RKO (cell line): ENCODE measurements around the gene EXOSC2.

Experiments
- DNase-seq: peaks from one replicate; pipeline ENCODE4 v3.0.0-alpha.2; 2016; ENCODE audit warnings: low spot score

Gene EXOSC2, protein sequence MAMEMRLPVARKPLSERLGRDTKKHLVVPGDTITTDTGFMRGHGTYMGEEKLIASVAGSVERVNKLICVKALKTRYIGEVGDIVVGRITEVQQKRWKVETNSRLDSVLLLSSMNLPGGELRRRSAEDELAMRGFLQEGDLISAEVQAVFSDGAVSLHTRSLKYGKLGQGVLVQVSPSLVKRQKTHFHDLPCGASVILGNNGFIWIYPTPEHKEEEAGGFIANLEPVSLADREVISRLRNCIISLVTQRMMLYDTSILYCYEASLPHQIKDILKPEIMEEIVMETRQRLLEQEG

DNA sequence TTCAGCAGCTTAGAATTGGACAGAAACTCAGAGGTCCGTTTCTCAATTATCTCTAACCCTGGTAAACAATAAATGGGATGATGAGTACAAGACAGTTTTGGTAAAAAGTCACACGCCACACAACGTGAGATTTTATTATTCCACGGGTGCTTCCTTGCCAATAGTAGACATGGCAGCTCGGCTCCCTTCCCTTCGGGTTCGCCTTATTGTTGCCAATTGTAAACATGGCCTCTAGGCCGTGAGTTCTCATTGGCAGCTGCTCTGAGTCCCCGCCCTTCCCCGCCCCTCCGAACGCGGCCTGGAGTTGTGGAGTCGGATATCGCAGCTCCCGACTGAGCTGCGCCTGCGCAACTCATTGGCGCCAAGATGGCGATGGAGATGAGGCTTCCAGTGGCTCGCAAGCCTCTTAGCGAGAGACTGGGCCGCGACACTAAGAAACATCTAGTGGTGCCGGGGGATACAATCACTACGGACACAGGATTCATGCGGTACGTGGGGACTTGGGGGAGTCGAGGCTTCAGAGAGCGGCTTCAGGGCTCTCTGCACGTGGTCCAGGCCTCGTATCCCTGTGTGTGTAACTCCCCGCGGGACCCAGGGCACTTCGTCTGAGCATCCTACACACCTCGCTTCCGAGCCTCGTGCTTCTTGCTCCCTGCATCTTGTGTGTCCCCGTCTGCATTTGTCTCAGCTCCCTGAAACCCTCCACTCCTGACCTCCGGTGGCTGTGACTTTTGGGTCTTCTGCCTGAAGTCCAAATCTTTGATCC is at the start of gene EXOSC2:
TSS of gene EXOSC2 (plus strand) at position 355 of the 766 bp plus-strand sequence. CDS start at position 367, 12 bp downstream.
- peak; percentile 100 for DNase-seq

DNA sequence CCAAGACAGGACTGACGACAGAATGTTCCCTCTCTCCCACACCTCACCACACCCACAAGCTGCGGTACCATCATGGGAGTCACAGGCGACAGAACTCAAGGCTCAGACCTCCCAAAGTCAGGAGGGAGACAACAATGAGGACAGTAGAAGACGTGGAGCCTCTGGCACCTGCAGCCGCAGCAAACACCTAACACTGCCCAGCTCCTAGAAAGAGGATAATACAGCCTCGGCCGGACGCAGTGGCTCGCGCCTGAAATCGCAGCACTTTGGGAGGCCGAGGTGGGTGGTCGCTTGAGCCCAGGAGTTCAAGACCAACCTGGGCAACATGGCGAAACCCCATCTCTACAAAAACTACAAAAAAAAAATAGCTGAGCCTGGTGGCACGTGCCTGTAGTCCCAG is 42.4 kb upstream of the EXOSC2 start:
- no peak for DNase-seq

- DNase-seq, result no peak
Measured at GRCh38 chr9:130651752-130652151, 41.8 kb upstream of the EXOSC2 start.

DNA sequence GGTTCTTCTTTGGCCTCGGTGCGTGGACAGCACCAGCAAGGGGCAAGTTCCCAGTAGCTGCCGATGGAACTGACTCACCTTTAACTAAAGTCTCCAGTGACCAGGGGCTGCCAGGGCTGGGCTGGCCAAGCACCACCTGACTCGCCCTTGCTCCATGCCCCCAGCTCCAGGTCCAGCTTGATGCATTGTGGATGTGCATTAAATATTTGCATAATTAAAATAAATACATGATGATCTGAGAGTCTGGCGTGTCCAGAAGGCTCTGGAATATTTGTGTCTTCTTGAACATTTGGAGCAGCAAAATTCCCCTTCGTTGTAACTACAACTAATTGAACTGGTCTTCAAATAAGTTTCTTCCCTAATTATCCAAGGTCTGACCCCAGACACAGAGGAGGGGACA is 38.7 kb upstream of the EXOSC2 start:
- DNase-seq, result no peak

DNA sequence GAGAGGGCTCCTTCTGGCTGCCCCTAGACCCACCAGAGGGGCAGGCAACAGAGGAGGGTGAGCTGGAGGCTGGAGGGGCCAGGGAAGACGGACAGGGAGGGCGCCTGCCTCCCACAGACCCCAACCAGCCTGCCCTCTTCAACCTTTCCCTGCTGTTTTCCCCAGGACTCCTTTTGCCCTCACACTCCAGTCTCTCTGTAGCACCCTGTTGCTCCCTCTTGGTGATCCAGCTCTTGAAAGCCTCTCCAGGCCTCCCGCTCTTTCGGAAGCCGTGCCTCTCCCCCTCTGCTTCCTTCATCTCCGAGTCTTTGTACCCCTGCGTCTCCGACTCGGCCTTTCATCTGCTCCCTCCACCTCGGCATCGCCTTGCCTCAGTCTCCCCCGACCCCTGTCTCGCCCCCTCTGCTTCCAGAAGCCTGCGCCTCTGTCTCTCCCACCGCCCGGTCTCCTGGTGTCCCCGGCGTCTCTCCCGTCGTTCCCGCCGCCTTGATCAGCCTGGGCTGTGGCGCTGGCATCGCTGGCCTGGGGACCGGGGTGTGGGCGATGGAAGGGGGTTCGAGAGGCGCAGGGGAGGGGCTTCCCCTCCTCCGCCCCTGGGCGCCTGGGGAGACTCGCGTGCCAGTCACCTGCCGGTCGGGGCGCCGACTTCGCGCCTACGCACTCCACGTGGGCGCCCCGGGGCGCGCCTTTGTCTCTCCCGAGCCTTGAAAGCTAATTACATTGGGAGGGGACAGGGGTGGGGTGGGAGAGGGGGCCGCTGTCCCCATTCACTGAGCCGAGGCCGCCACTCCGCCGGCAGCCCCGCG is 34.5 kb upstream of the EXOSC2 start:
- DNase-seq, result no peak

DNA sequence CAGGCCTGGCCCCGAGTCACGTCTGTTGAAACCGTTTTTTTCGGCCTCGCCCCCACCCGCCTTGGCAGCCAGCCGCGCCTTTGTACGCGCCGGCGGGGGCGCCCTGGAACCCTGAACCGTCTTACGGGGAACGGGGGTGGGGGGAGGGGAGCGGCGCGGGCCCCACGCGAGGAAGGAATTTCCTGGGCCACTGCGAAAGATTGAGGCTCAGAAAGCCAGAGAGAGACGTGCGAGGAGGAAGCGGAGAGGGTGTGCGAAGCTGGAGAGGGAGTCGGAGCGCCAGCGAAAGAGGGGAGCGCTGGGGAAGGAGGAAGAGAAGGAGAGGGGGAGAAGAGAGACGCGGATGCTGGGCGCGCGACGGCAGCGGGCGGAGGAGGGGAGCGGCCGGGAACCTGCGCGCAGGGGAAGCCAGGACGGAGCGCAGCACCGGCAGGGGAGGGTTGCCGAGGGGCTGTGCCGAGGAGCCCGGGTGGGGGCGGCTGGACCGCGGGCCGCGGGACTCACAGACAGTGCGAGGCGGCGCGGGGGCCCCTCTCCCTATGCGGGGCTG is 33.8 kb upstream of the EXOSC2 start:
- DNase-seq, result no peak

GRCh38 chr9:130660326-130660682 is 33.3 kb upstream of the EXOSC2 start:
- no peak for DNase-seq

GRCh38 chr9:130660683-130661450 is 32.7 kb upstream of the EXOSC2 start:
- DNase-seq, result no peak

GRCh38 chr9:130661451-130662098 is 32.0 kb upstream of the EXOSC2 start:
- no peak for DNase-seq

DNA sequence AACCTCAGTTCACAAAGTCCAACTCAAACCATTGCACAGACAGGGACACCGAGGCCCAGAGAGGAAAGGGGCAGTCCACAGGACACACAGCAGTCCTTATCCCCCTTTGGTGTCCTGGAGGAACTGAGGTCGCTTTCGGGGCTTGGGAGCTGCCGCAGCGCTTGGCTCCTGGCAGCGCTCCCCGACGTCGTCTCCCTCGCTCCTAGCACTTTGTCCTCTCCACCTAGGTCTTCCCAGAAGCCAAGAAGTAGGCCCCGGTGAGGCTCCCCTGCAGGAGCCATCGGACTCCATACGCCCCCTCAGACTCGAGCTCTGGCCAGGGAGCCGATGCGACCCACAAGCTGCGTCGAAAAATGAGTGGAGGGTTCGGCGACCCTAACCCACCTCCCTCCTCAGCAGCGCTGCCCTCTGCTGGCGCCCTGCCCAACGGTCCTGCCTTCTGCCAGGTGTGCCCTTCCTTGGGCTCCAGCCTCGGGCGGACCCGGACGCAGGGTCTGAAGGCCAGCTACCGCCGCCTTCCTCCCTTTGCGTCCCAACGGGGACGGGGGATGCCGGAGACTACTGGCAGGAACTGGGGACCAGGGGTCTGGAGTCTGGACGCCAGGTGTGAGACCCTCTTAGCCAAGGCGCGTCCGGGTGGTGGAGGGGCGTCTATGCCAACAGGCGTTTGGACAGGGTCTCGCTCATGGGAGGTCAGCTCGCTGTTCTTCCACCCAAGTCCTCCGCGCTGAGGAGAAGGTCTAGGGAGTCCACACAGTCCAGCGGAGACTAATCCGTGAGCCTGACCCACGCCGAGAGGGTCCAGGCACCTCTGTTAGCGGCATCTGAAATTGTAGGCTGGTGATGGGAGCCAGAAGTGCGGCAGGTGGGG is 31.2 kb upstream of the EXOSC2 start:
- no peak for DNase-seq

DNA sequence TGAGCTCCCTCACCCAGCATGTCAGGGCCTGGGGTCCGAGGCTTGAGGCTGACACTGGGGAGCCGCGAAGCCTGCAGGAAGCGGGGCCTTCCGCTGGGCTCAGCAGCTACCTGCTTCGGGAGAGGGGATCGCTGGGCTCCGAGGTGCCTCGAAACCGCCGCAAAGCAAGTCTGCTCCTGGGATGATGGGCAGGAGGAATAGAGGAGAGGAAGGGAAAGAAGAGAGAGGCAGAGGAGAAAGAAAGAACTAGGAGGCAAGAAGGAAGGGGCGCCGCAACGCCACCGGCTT is 30.7 kb upstream of the EXOSC2 start:
- no peak for DNase-seq

DNA sequence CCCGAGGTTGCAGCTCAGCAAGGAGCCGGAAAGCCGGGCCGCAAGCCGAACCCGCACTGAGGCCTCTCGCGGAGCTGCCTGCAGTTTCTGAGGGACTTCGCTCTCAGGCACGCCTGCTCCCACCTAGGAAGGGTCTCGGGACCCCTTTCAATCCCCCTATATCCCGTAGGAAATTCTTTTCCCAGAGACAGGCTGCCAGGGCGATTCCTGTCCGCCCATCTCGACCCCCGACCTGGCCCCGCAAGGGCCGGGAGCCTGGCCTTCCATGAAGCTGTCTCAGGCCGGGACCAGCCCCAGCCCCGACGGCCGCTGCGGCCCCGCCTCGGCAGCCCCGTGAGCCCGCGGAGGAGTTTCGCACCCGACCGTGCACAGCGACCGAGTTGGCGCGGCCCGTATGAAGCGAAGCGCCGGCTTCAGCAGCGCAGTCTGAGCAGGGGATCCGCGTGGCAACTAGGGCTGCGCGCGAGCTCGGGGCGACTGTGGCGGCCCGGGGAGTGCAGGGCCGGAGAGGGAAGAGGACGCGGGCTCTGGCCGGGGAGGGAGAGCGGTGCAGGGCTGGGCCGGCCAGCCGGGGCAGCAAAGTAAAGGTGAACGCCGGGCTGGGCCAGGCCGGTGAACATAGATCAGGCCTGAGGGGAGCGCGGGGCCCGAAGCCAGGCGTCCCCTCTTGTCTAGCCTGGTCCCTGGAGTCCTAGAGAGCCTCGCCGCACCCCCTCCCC is 30.2 kb upstream of the EXOSC2 start:
- DNase-seq, result no peak

- DNase-seq, result no peak
Measured at GRCh38 chr9:130663977-130664250, 29.7 kb upstream of the EXOSC2 start.

GRCh38 chr9:130664251-130665028 is 29.1 kb upstream of the EXOSC2 start, which contains the start of gene PRDM12:
TSS of gene PRDM12 (plus strand) at chr9:130664594. CDS start at chr9:130664654, 60 bp downstream.
- no peak for DNase-seq

DNA sequence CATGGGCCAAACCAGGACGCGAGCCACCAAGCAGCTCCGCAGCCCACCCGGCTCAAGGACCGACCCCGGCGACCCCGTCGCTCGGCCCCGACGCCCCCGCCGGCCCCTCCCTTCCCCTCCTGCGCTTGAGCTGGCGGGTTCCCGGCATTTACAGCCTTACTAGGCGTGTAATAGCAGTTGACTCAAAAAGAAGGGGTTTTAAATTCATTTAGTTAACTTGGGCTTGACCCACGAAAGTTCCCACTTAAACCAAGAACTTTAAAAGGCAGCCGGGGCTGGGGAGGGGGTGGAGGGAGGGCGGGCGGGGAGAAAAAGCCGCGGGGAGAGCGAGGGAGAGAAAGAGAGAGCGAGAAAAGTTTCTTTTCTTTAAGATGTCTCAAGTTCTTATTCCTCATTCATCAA is 28.6 kb upstream of the EXOSC2 start:
- no peak for DNase-seq

GRCh38 chr9:130665431-130666392 is 27.9 kb upstream of the EXOSC2 start:
- DNase-seq, result no peak

- DNase-seq, result no peak
Measured at GRCh38 chr9:130666393-130667119, 27.0 kb upstream of the EXOSC2 start.
